HepG2 (cell line): ENCODE measurements around the gene PLEKHA6. TPM values are rescaled to one million over a fixed set of nuclear protein-coding genes. Genes with fewer than 3 reads are reported as not detected.

Experiments
- ATAC-seq: fragments of 200-7000 bp; cut with Tn5 transposase; 3 replicates; pipeline ENCODE4 v1.9.1; 2020; ENCODE audit warnings: mild to moderate bottlenecking, moderate library complexity
- BruUV-seq: library from RNA; stranded (reverse); fragments of 400-500 nt; replicated peaks from 2 replicates; lab custom pipeline; 2021; lab: Mats Ljungman, UMichigan
- CTCF ChIA-PET: fragments of 300-600 bp; formaldehyde crosslinking; extraction: SDS; loops from one replicate; lab custom pipeline; 2021; ENCODE audit warnings: low total read pairs, inconsistent platforms, low intra/inter-chr PET ratio; lab: Yijun Ruan, JAX
- POLR2A ChIA-PET: fragments of 350-600 bp; sonication (Branson Sonifier 250); formaldehyde crosslinking; loops from one replicate; lab custom pipeline; 2020; ENCODE audit warnings: antibody characterized with exemption, inconsistent platforms; lab: Yijun Ruan, JAX
- DNase-seq: peaks from one replicate; pipeline ENCODE4 v3.0.0-alpha.2; 2015; ENCODE audit warnings: low spot score
- FAIRE-seq: peaks from 3 replicates; lab custom pipeline; 2011; peaks lifted over from hg19 to GRCh38; lab: Jason Lieb, UNC
- H2AFZ ChIP-seq: one replicate; pipeline ENCODE4 v1.6.1; 2011; ENCODE audit warnings: low read length, inconsistent platforms
- H3K27ac ChIP-seq: fragments of 300-600 bp; 3 replicates; pipeline ENCODE4 v1.8.0; 2011; ENCODE audit warnings: mixed run types, mild to moderate bottlenecking, mixed read lengths, low read length, inconsistent platforms; ENCODE audit not compliant: insufficient read depth; ENCODE audit errors: extremely low read length
- H3K27me3 ChIP-seq, 2 experiments: fragments of 200-600 bp in 1 of 2; 2 replicates in 1 of 2; 3 replicates in 1 of 2; pipeline versions ENCODE4 v1.6.0 to v1.8.0; 2011; ENCODE audit warnings: low read length in 2 of 2, mild to moderate bottlenecking in 2 of 2, moderate library complexity in 2 of 2, inconsistent platforms in 1 of 2; ENCODE audit not compliant: insufficient read depth in 2 of 2, control insufficient read depth in 1 of 2
- H3K36me3 ChIP-seq, 2 experiments: fragments of 200-600 bp in 1 of 2; replicated peaks in 1 of 2; 2 replicates in 1 of 2; 3 replicates in 1 of 2; pipeline versions ENCODE4 v1.5.1 to v1.8.0; 2011; ENCODE audit warnings: low read length in 2 of 2, inconsistent platforms in 1 of 2; ENCODE audit not compliant: insufficient read depth in 2 of 2, control insufficient read depth in 1 of 2
- H3K4me1 ChIP-seq: 2 replicates; pipeline ENCODE4 v1.5.1; 2012; ENCODE audit warnings: low read length, inconsistent platforms; ENCODE audit not compliant: insufficient read depth
- H3K4me2 ChIP-seq: 2 replicates; pipeline ENCODE4 v1.6.0; 2011; ENCODE audit warnings: low read depth, low read length, inconsistent platforms
- H3K4me3 ChIP-seq, 3 experiments: fragments of 200-600 bp in 1 of 3; sonication (generic), shearing (Covaris generic) in 1 of 3; replicated peaks in 1 of 3; 2 replicates each; pipeline ENCODE4 v1.5.1; 2011 to 2016; ENCODE audit warnings: low read length in 3 of 3, inconsistent platforms in 2 of 3, low read depth in 2 of 3, mild to moderate bottlenecking in 2 of 3, control low read depth in 1 of 3, mixed read lengths in 1 of 3; ENCODE audit not compliant: insufficient read depth in 1 of 3
- H3K79me2 ChIP-seq: one replicate; pipeline ENCODE4 v1.6.1; 2011; ENCODE audit warnings: low read length, inconsistent platforms; ENCODE audit not compliant: insufficient read depth
- H3K9ac ChIP-seq: 2 replicates; pipeline ENCODE4 v1.6.0; 2011; ENCODE audit warnings: mild to moderate bottlenecking, low read depth, low read length, inconsistent platforms; ENCODE audit not compliant: insufficient read depth
- H3K9me3 ChIP-seq: 2 replicates; pipeline ENCODE4 v1.5.1; 2012; ENCODE audit warnings: mild to moderate bottlenecking, low read length
- H4K20me1 ChIP-seq: 2 replicates; pipeline ENCODE4 v1.6.0; 2011; ENCODE audit warnings: inconsistent platforms, mild to moderate bottlenecking, low read length, moderate library complexity; ENCODE audit not compliant: insufficient read depth
- FOSL2 ChIP-seq: sonication (generic); formaldehyde crosslinking; IDR thresholded peaks from 2 replicates; pipeline ENCODE4 v1.4.0; 2020; ENCODE audit warnings: missing genetic modification reagents
- GZF1 ChIP-seq: sonication (generic); formaldehyde crosslinking; IDR thresholded peaks from 2 replicates; pipeline ENCODE4 v1.5.1; 2020; ENCODE audit warnings: mild to moderate bottlenecking, missing genetic modification reagents
- HOXA3 ChIP-seq: sonication (generic); formaldehyde crosslinking; IDR thresholded peaks from 2 replicates; pipeline ENCODE4 v1.5.0; 2020; ENCODE audit warnings: missing genetic modification reagents
- KAT2B ChIP-seq: fragments of 150-350 bp; IDR thresholded peaks from 2 replicates; pipeline ENCODE4 v1.6.1; 2014; ENCODE audit warnings: low read depth, low read length, borderline replicate concordance
- NFIB ChIP-seq: sonication (generic); formaldehyde crosslinking; IDR thresholded peaks from 2 replicates; pipeline ENCODE4 v1.9.0; 2021; ENCODE audit warnings: missing genetic modification reagents, mild to moderate bottlenecking, borderline replicate concordance
- PHF21A ChIP-seq: sonication (generic); formaldehyde crosslinking; IDR thresholded peaks from 2 replicates; pipeline ENCODE4 v1.5.0; 2020; ENCODE audit warnings: mild to moderate bottlenecking, missing genetic modification reagents
- SATB2 ChIP-seq: sonication (generic); formaldehyde crosslinking; IDR thresholded peaks from 2 replicates; pipeline ENCODE4 v1.5.0; 2020; ENCODE audit warnings: missing genetic modification reagents
- SRY ChIP-seq: sonication (generic); formaldehyde crosslinking; IDR thresholded peaks from 2 replicates; pipeline ENCODE4 v1.8.0; 2022; ENCODE audit warnings: mild to moderate bottlenecking, missing genetic modification reagents
- ZBTB8A ChIP-seq: sonication (generic); formaldehyde crosslinking; IDR thresholded peaks from 2 replicates; pipeline ENCODE4 v1.4.0; 2020; ENCODE audit warnings: mild to moderate bottlenecking, low read depth, missing genetic modification reagents, borderline replicate concordance
- ZNF317 ChIP-seq: sonication (generic); formaldehyde crosslinking; IDR thresholded peaks from 2 replicates; pipeline ENCODE4 v1.5.0; 2020; ENCODE audit warnings: mild to moderate bottlenecking, missing genetic modification reagents
- ZNF530 ChIP-seq: sonication (generic); formaldehyde crosslinking; IDR thresholded peaks from 2 replicates; pipeline ENCODE4 v1.5.0; 2020; ENCODE audit warnings: low read depth, mild to moderate bottlenecking, missing genetic modification reagents
- ZNF546 ChIP-seq: sonication (generic); formaldehyde crosslinking; conservative IDR thresholded peaks from 2 replicates; pipeline ENCODE4 v1.8.1; 2023; ENCODE audit warnings: mild to moderate bottlenecking, missing genetic modification reagents
- ZNF652 ChIP-seq: IDR thresholded peaks from 2 replicates; pipeline ENCODE4 v1.6.1; 2016; ENCODE audit warnings: low read depth, borderline replicate concordance
- ZNF747 ChIP-seq: sonication (generic); formaldehyde crosslinking; IDR thresholded peaks from 2 replicates; pipeline ENCODE4 v1.8.1; 2023; ENCODE audit warnings: missing genetic modification reagents, mild to moderate bottlenecking, borderline replicate concordance
- WGBS: methylation state at CpG from one replicate; pipeline ENCODE4 v1.1.6; 2017; ENCODE audit warnings: low lambda C conversion rate; 5-methylcytosine and 5-hydroxymethylcytosine counted together
- in situ Hi-C: cut with HindIII; loops from 2 replicates; pipeline ENCODE4 v1.10.0; 2017; ENCODE audit warnings: low pct_unique_long_range_greater_than_20kb; ENCODE audit not compliant: extremely low pct_ligation_motif_present
- intact Hi-C: fragments of 100-400 bp; cut with micrococcal nuclease; formaldehyde crosslinking; loops from one replicate; pipeline ENCODE4 v1.10.0; 2022; ENCODE audit not compliant: unreplicated experiment
- polyA plus RNA-seq, 8 experiments: library from polyadenylated mRNA; depleted of rRNA in 3 of 8; stranded (reverse) in 7 of 8; unstranded in 1 of 8; fragments of >200 nt; fragmentation: Illumina TruSeq in 4 of 8; extraction: Trizol in 4 of 8; gene quantifications; 2 replicates each; pipeline versions ENCODE4 v1.2.1 to v1.2.3, GENCODE V29; 2011 to 2016; ENCODE audit warnings: low read depth in 4 of 8, missing spikeins in 1 of 8, mixed read lengths in 1 of 8; ENCODE audit not compliant: insufficient read depth in 1 of 8
- total RNA-seq, 5 experiments: library from RNA; depleted of rRNA; stranded (reverse); fragments of >200 nt; fragmentation: Illumina TruSeq; extraction: Trizol; gene quantifications; 2 replicates each; pipeline ENCODE4 v1.2.3, GENCODE V29; 2016; ENCODE audit warnings: low read depth in 1 of 5
- TF ChIP-seq, protein P1 (sequence below): IDR thresholded peaks from 2 replicates; pipeline ENCODE4 v1.6.1; 2016; ENCODE audit warnings: missing compliant biosample characterization, missing genetic modification reagents, borderline replicate concordance
- TF ChIP-seq, protein P2 (sequence below): sonication (generic); formaldehyde crosslinking; IDR thresholded peaks from 2 replicates; pipeline ENCODE4 v1.4.0; 2020; ENCODE audit warnings: mild to moderate bottlenecking, low read depth, missing genetic modification reagents
- TF ChIP-seq, protein P3 (sequence below): sonication (generic); formaldehyde crosslinking; IDR thresholded peaks from 2 replicates; pipeline ENCODE4 v1.5.0; 2020; ENCODE audit warnings: mild to moderate bottlenecking, missing genetic modification reagents

Gene PLEKHA6
- total and polyA plus RNA-seq, 2 of the 13 experiments (the other 11 are each of a cell fraction or from before 2014, with no cell fraction given): 5.3 to 11.4 TPM

DNA sequence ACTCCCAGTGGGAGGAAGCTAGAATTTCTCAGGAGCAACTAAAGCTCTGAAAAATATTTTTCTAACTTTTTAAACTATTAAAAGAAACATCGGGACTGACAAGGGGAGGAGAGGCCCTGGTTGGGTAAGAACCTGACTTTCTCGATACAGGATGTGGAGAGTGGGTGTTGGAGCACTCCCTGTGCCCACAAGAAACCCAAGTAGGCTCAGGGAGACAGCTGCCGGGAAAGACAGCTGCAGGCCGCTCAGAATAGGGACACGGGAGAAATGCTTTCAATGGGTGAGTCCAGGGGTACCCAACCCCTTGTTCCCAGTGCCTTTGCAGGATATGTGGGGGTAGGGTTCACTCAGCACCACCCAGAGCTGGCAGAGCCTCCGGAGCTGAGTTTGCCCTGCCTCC lies 43.6 kb downstream of the PLEKHA6 start:
- ATAC-seq (no peak), DNase-seq (no peak), FAIRE-seq (no peak)
- Histone ChIP-seq H3K27me3 (no peaks in the 10 kb centered on the region), H2AFZ (no peak overlapping the region), H3K9ac (no peak overlapping the region), H3K4me1 (peaks cover 6% of the 10 kb centered on the region), H4K20me1 (no peaks in the 10 kb centered on the region), H3K4me2 (no peak overlapping the region), H3K4me3 (no peak overlapping the region), H3K36me3 (no peaks in the 10 kb centered on the region; a peak in 1 of 5 replicates), H3K9me3 (no peaks in the 10 kb centered on the region), H3K79me2 (no peaks in the 10 kb centered on the region), H3K27ac (no peak overlapping the region)
- no TSS peak for BruUV-seq
- in situ Hi-C loops (no loop called here), intact Hi-C loops (no loop called here)
- ChIA-PET CTCF (no interaction called here), POLR2A (no interaction called here)
- WGBS: 99% methylated on average over 3 of the region's 6 CpGs
- TF ChIP-seq, protein P1, sequence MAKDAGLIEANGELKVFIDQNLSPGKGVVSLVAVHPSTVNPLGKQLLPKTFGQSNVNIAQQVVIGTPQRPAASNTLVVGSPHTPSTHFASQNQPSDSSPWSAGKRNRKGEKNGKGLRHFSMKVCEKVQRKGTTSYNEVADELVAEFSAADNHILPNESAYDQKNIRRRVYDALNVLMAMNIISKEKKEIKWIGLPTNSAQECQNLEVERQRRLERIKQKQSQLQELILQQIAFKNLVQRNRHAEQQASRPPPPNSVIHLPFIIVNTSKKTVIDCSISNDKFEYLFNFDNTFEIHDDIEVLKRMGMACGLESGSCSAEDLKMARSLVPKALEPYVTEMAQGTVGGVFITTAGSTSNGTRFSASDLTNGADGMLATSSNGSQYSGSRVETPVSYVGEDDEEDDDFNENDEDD (CRISPR knock-in tag): no peak
- TF ChIP-seq ZNF530 (CRISPR knock-in tag) (no peak), PHF21A (CRISPR knock-in tag) (no peak), ZNF747 (CRISPR knock-in tag) (no peak), HOXA3 (CRISPR knock-in tag) (no peak), ZBTB8A (CRISPR knock-in tag) (no peak), GZF1 (CRISPR knock-in tag) (no peak), FOSL2 (CRISPR knock-in tag) (no peak), ZNF546 (no peak), ZNF652 (CRISPR knock-in tag) (no peak), SRY (CRISPR knock-in tag) (no peak), SATB2 (CRISPR knock-in tag) (no peak), KAT2B (no peak), ZNF317 (no peak), NFIB (no peak)
- TF ChIP-seq, protein P2, sequence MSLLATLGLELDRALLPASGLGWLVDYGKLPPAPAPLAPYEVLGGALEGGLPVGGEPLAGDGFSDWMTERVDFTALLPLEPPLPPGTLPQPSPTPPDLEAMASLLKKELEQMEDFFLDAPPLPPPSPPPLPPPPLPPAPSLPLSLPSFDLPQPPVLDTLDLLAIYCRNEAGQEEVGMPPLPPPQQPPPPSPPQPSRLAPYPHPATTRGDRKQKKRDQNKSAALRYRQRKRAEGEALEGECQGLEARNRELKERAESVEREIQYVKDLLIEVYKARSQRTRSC: no peak
- TF ChIP-seq, protein P3, sequence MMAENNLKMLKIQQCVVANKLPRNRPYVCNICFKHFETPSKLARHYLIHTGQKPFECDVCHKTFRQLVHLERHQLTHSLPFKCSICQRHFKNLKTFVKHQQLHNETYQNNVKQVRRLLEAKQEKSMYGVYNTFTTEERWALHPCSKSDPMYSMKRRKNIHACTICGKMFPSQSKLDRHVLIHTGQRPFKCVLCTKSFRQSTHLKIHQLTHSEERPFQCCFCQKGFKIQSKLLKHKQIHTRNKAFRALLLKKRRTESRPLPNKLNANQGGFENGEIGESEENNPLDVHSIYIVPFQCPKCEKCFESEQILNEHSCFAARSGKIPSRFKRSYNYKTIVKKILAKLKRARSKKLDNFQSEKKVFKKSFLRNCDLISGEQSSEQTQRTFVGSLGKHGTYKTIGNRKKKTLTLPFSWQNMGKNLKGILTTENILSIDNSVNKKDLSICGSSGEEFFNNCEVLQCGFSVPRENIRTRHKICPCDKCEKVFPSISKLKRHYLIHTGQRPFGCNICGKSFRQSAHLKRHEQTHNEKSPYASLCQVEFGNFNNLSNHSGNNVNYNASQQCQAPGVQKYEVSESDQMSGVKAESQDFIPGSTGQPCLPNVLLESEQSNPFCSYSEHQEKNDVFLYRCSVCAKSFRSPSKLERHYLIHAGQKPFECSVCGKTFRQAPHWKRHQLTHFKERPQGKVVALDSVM (CRISPR knock-in tag): no peak
